Measurements from ENCODE around the gene SDC3. TPM values are rescaled to one million over a fixed set of nuclear protein-coding genes. Genes with fewer than 3 reads are reported as not detected.

Gene SDC3
- total RNA-seq, 4 donors from 2014 or later = 4.3 to 23.5 (median 14.5) TPM

GRCh38 chr1:30905403-30905802, 3.2 kb downstream of the SDC3 start:
- no peak for TF ChIP-seq POLR2A (IDR thresholded peaks at IDR 0.05)
- TF ChIP-seq, protein P1, sequence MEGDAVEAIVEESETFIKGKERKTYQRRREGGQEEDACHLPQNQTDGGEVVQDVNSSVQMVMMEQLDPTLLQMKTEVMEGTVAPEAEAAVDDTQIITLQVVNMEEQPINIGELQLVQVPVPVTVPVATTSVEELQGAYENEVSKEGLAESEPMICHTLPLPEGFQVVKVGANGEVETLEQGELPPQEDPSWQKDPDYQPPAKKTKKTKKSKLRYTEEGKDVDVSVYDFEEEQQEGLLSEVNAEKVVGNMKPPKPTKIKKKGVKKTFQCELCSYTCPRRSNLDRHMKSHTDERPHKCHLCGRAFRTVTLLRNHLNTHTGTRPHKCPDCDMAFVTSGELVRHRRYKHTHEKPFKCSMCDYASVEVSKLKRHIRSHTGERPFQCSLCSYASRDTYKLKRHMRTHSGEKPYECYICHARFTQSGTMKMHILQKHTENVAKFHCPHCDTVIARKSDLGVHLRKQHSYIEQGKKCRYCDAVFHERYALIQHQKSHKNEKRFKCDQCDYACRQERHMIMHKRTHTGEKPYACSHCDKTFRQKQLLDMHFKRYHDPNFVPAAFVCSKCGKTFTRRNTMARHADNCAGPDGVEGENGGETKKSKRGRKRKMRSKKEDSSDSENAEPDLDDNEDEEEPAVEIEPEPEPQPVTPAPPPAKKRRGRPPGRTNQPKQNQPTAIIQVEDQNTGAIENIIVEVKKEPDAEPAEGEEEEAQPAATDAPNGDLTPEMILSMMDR (IDR thresholded peaks at IDR 0.05) = no peak
- 83 to 90% methylated on average over 1 of the region's 1 CpG for WGBS, 2 donors
- H3K4me3 ChIP-seq (ENCODE audit: low read depth, poor library complexity, severe bottlenecking) = no peak overlapping the region
- intact Hi-C loops (cut with DNase I; ENCODE audit: low total_unique reads) = no loop called here
- DNase-seq (ENCODE audit: low spot score in 2 of 2) = no peak

- WGBS, 2 donors = 86 to 91% methylated on average over 1 of the region's 1 CpG
- TF ChIP-seq, protein P1 (IDR thresholded peaks at IDR 0.05) = no peak
- TF ChIP-seq POLR2A (IDR thresholded peaks at IDR 0.05) = no peak
- H3K4me3 ChIP-seq (ENCODE audit: low read depth, poor library complexity, severe bottlenecking) = no peak overlapping the region
- intact Hi-C loops (cut with DNase I; ENCODE audit: low total_unique reads) = no loop called here
- DNase-seq (ENCODE audit: low spot score in 2 of 2) = no peak
These were observed 3.6 kb downstream of the SDC3 start for GRCh38 chr1:30904962-30905335.

- TF ChIP-seq, protein P1 (IDR thresholded peaks at IDR 0.05) = no peak
- TF ChIP-seq POLR2A (IDR thresholded peaks at IDR 0.05) = no peak
- no peak for DNase-seq (ENCODE audit: low spot score in 2 of 2)
- H3K4me3 ChIP-seq (ENCODE audit: low read depth, poor library complexity, severe bottlenecking) = no peak overlapping the region
- 70 to 72% methylated on average over 11 of the region's 11 CpGs for WGBS, 2 donors
- intact Hi-C loops (cut with DNase I; ENCODE audit: low total_unique reads) = no loop called here
These were observed 4.2 kb downstream of the SDC3 start for GRCh38 chr1:30904191-30904961.

GRCh38 chr1:30903343-30904034, 5.1 kb downstream of the SDC3 start:
- intact Hi-C loops (cut with DNase I; ENCODE audit: low total_unique reads) = no loop called here
- no peak overlapping the region for H3K4me3 ChIP-seq (ENCODE audit: low read depth, poor library complexity, severe bottlenecking)
- no peak for DNase-seq (ENCODE audit: low spot score in 2 of 2)
- no peak for TF ChIP-seq POLR2A (IDR thresholded peaks at IDR 0.05)
- TF ChIP-seq, protein P1 (IDR thresholded peaks at IDR 0.05) = no peak
- 84 to 86% methylated on average over 8 of the region's 8 CpGs for WGBS, 2 donors

DNA sequence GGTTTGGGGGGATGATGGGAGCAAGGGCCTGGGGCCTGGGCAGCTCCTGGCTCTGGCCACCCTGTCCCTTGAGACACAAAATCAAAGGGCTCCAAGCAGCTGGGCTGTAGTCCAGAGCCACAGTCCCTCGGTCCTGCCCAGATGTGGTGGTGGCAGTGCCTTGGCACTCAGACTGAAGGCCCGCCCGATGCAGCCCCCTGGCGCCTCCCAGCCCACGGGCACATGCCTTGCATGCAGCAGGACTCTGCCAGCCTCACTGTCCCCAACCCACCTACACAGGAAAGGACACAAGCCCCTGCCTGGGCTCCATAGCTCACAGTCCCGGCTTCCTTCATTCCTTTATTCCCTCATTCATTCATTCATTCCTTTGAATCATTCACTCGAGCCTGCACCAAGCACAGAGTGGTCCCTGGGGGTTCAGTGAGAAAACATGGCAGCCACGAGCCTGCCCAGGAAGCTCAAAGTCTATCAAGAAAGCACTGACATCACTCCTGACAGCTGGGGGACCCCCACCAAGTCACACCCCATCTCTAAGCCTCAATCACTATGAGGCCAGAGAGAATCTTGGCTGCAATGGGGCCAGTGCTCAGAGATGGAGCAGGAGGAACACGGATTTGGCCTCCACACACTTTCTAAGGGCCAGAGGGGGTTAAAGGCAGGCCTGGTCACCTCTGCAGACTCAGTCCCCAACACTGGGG, 5.8 kb downstream of the SDC3 start:
- no peak for DNase-seq (ENCODE audit: low spot score in 2 of 2)
- WGBS, 2 donors = 36 to 59% methylated on average over 9 of the region's 9 CpGs
- no peak overlapping the region for H3K4me3 ChIP-seq (ENCODE audit: low read depth, poor library complexity, severe bottlenecking)
- intact Hi-C loops (cut with DNase I; ENCODE audit: low total_unique reads) = no loop called here
- TF ChIP-seq, protein P1 (IDR thresholded peaks at IDR 0.05) = no peak
- TF ChIP-seq POLR2A (IDR thresholded peaks at IDR 0.05) = no peak

Measured in lower leg skin (tissue), 4 donors.